H9 (cell line): Measurements from ENCODE around the gene KCNH4. TPM values are rescaled to one million over a fixed set of nuclear protein-coding genes. Genes with fewer than 3 reads are reported as not detected.

Experiments used
- DNase-seq: peaks from one replicate; pipeline ENCODE4 v3.0.0-alpha.2; 2017
- H2AFZ ChIP-seq: one replicate; pipeline ENCODE4 v1.6.1; 2013; ENCODE audit warnings: mild to moderate bottlenecking, low read length, control low read depth, moderate library complexity
- H2AK5ac ChIP-seq: 2 replicates; pipeline ENCODE4 v1.6.1; 2013; ENCODE audit warnings: low read length, control low read depth, mixed read lengths; ENCODE audit not compliant: insufficient read length
- H2BK120ac ChIP-seq: one replicate; pipeline ENCODE4 v1.6.1; 2013; ENCODE audit warnings: low read depth, mild to moderate bottlenecking, low read length, control low read depth, inconsistent platforms; ENCODE audit not compliant: poor library complexity, severe bottlenecking
- H2BK12ac ChIP-seq: 2 replicates; pipeline ENCODE4 v1.6.1; 2013; ENCODE audit warnings: low read length, control low read depth, mixed read lengths, low read depth; ENCODE audit not compliant: insufficient read length
- H2BK15ac ChIP-seq: 2 replicates; pipeline ENCODE4 v1.6.1; 2013; ENCODE audit warnings: low read depth, low read length, control low read depth
- H2BK20ac ChIP-seq: one replicate; pipeline ENCODE4 v1.6.1; 2013; ENCODE audit warnings: low read depth, mild to moderate bottlenecking, low read length, control low read depth, inconsistent platforms; ENCODE audit not compliant: poor library complexity, severe bottlenecking
- H2BK5ac ChIP-seq: 2 replicates; pipeline ENCODE4 v1.6.1; 2013; ENCODE audit warnings: low read length, control low read depth, mixed read lengths; ENCODE audit not compliant: insufficient read length
- H3K14ac ChIP-seq: 2 replicates; pipeline ENCODE4 v1.6.1; 2013; ENCODE audit warnings: low read length, control low read depth; ENCODE audit not compliant: insufficient read depth
- H3K18ac ChIP-seq: 2 replicates; pipeline ENCODE4 v1.6.1; 2013; ENCODE audit warnings: low read depth, mild to moderate bottlenecking, mixed read lengths, low read length, control low read depth; ENCODE audit not compliant: insufficient read length
- H3K23ac ChIP-seq: 2 replicates; pipeline ENCODE4 v1.6.1; 2013; ENCODE audit warnings: low read length, control low read depth, mixed read lengths, low read depth; ENCODE audit not compliant: insufficient read length
- H3K23me2 ChIP-seq: 2 replicates; pipeline ENCODE4 v1.6.1; 2013; ENCODE audit warnings: low read depth, mild to moderate bottlenecking, mixed read lengths, low read length, control low read depth; ENCODE audit not compliant: insufficient read length, poor library complexity, severe bottlenecking
- H3K27ac ChIP-seq: 2 replicates; pipeline ENCODE4 v1.5.1; 2013; ENCODE audit warnings: low read length, control low read depth, mixed read lengths, low read depth; ENCODE audit not compliant: insufficient read length
- H3K27me3 ChIP-seq: 2 replicates; pipeline ENCODE4 v1.6.1; 2013; ENCODE audit warnings: low read length, control low read depth, inconsistent platforms; ENCODE audit not compliant: insufficient read depth
- H3K4ac ChIP-seq: 2 replicates; pipeline ENCODE4 v1.6.1; 2013; ENCODE audit warnings: low read depth, mild to moderate bottlenecking, control low read depth, inconsistent platforms, low read length, moderate library complexity
- H3K4me1 ChIP-seq: 2 replicates; pipeline ENCODE4 v1.6.1; 2013; ENCODE audit warnings: low read length, control low read depth, inconsistent platforms; ENCODE audit not compliant: insufficient read depth
- H3K4me2 ChIP-seq: 2 replicates; pipeline ENCODE4 v1.6.1; 2013; ENCODE audit warnings: low read length, control low read depth, mixed read lengths; ENCODE audit not compliant: insufficient read length, insufficient read depth
- H3K56ac ChIP-seq: 2 replicates; pipeline ENCODE4 v1.6.1; 2013; ENCODE audit warnings: low read depth, mild to moderate bottlenecking, mixed read lengths, low read length, control low read depth; ENCODE audit not compliant: insufficient read length
- H3K79me1 ChIP-seq: 2 replicates; pipeline ENCODE4 v1.6.1; 2013; ENCODE audit warnings: low read depth, mild to moderate bottlenecking, moderate library complexity, low read length, control low read depth, inconsistent platforms; ENCODE audit not compliant: insufficient read depth, poor library complexity, severe bottlenecking
- H3K79me2 ChIP-seq: 2 replicates; pipeline ENCODE4 v1.6.1; 2013; ENCODE audit warnings: low read length, control low read depth, inconsistent platforms; ENCODE audit not compliant: insufficient read depth
- H3K9ac ChIP-seq: 2 replicates; pipeline ENCODE4 v1.6.1; 2013; ENCODE audit warnings: low read length, control low read depth, mixed read lengths; ENCODE audit not compliant: insufficient read length; ENCODE audit errors: extremely low read depth
- H3K9me3 ChIP-seq: one replicate; pipeline ENCODE4 v1.6.1; 2013; ENCODE audit warnings: low read depth, low read length, inconsistent platforms; ENCODE audit not compliant: control insufficient read depth
- H3T11ph ChIP-seq: one replicate; pipeline ENCODE4 v1.6.1; 2013; ENCODE audit warnings: mild to moderate bottlenecking, low read length, control low read depth, inconsistent platforms
- H4K20me1 ChIP-seq: one replicate; pipeline ENCODE4 v1.6.1; 2013; ENCODE audit not compliant: control insufficient read depth, insufficient read length, insufficient read depth
- H4K5ac ChIP-seq: 2 replicates; pipeline ENCODE4 v1.6.1; 2013; ENCODE audit warnings: low read depth, mild to moderate bottlenecking, mixed read lengths, low read length, control low read depth; ENCODE audit not compliant: insufficient read length
- H4K8ac ChIP-seq: replicated peaks from 2 replicates; pipeline ENCODE4 v1.6.1; 2013; ENCODE audit warnings: low read length, control low read depth, mixed read lengths, low read depth; ENCODE audit not compliant: insufficient read length
- H4K91ac ChIP-seq: 2 replicates; pipeline ENCODE4 v1.6.1; 2013; ENCODE audit warnings: low read depth, mild to moderate bottlenecking, moderate library complexity, mixed read lengths, low read length, control low read depth; ENCODE audit not compliant: insufficient read length
- H3K27ac Mint-ChIP-seq, 3 experiments: 2 replicates in 2 of 3; 3 replicates in 1 of 3; pipeline ENCODE4 v1.8.0; 2020 to 2021; ENCODE audit warnings: mixed read lengths in 3 of 3, mild to moderate bottlenecking in 1 of 3, moderate library complexity in 1 of 3
- H3K27me3 Mint-ChIP-seq: 2 replicates; pipeline ENCODE4 v1.8.0; 2021; ENCODE audit warnings: low read depth, mild to moderate bottlenecking, moderate library complexity, mixed read lengths
- H3K36me3 Mint-ChIP-seq, 3 experiments: 2 replicates in 2 of 3; 3 replicates in 1 of 3; pipeline ENCODE4 v1.8.0; 2020 to 2021; ENCODE audit warnings: low read depth in 3 of 3, mixed read lengths in 3 of 3; ENCODE audit not compliant: insufficient read depth in 1 of 3
- H3K4me1 Mint-ChIP-seq, 2 experiments: 2 replicates each; pipeline ENCODE4 v1.8.0; 2020; ENCODE audit warnings: mixed read lengths in 2 of 2
- H3K4me3 Mint-ChIP-seq, 2 experiments: 2 replicates in 1 of 2; 3 replicates in 1 of 2; pipeline ENCODE4 v1.8.0; 2020 to 2021; ENCODE audit warnings: mild to moderate bottlenecking in 2 of 2, mixed read lengths in 2 of 2, moderate library complexity in 1 of 2
- H3K9me3 Mint-ChIP-seq, 2 experiments: 2 replicates in 1 of 2; 3 replicates in 1 of 2; pipeline ENCODE4 v1.8.0; 2020; ENCODE audit warnings: mild to moderate bottlenecking in 2 of 2, mixed read lengths in 2 of 2, moderate library complexity in 1 of 2
- WGBS: extraction: QIAGEN DNeasy Blood & Tissue Kit; methylation state at CpG from one replicate; pipeline ENCODE4 v1.1.7; 2013; ENCODE audit warnings: missing lambda C conversion rate, low lambda C conversion rate, mixed read lengths; ENCODE audit not compliant: insufficient read length; ENCODE audit errors: extremely low coverage; 5-methylcytosine and 5-hydroxymethylcytosine counted together
- total RNA-seq: library from RNA; stranded (reverse); gene quantifications from 2 replicates; pipeline ENCODE4 v1.2.1, GENCODE V29; 2021
- TF ChIP-seq, protein P1 (sequence below): fragments of 200-600 bp; sonication (generic); conservative IDR thresholded peaks from 3 replicates; pipeline ENCODE4 v1.8.0; 2021; ENCODE audit warnings: antibody characterized with exemption, mild to moderate bottlenecking

The KCNH4 gene
- total RNA-seq, 1 experiment from 2014 or later, result not detected

DNA sequence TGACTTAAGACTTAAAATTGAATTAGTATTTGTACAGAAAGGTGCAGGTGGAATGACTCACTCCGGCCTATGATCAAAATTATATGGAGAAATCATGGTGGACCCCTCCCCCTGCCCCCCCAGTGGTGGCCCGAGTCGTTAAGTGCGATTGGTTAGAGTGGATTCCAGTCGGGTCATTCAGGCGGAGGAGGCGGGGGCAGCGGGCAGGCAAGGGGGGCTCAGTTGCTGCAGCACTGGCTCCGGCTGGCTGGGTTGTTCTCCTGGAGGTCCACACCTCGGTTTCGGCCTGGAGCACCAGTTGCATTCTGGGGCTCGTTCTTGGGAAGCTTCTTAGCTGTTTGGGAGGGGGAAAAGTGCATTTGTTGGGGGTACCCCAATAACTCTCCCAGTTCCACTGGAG lies 55.4 kb downstream of the KCNH4 start:
- no peak overlapping the region for H4K8ac ChIP-seq
- no peak overlapping the region for H2BK12ac ChIP-seq
- H3K4me2 ChIP-seq, result no peak overlapping the region
- no peak overlapping the region for H2AK5ac ChIP-seq
- H3K4ac ChIP-seq, result no peak overlapping the region
- no peaks in the 10 kb centered on the region for H3K9me3 ChIP-seq
- H3K14ac ChIP-seq, result no peak overlapping the region
- Mint-ChIP-seq H3K36me3 (peaks cover 16 to 65% (median 52%) of the 10 kb centered on the region in 3 experiments; a peak in 6 of 7 replicates), H3K27me3 (no peaks in the 10 kb centered on the region), H3K27ac (no peak overlapping the region), H3K9me3 (no peaks in the 10 kb centered on the region), H3K4me3 (no peak overlapping the region), H3K4me1 (peaks cover 17 to 20% of the 10 kb centered on the region in 2 experiments)
- no peak overlapping the region for H3K18ac ChIP-seq
- no peak overlapping the region for H3K27ac ChIP-seq
- no peak overlapping the region for H2BK20ac ChIP-seq
- no peak overlapping the region for H2AFZ ChIP-seq
- H3K27me3 ChIP-seq, result peaks cover 2% of the 10 kb centered on the region; the same call in 1 of the 2 replicates
- no peak overlapping the region for H3K23ac ChIP-seq
- no peak overlapping the region for H2BK15ac ChIP-seq
- no peak overlapping the region for H4K91ac ChIP-seq
- no peak for DNase-seq
- no peak overlapping the region for H4K5ac ChIP-seq
- no peaks in the 10 kb centered on the region for H3K4me1 ChIP-seq
- no peak overlapping the region for H2BK5ac ChIP-seq
- H3K23me2 ChIP-seq, result no peaks in the 10 kb centered on the region
- TF ChIP-seq, protein P1, sequence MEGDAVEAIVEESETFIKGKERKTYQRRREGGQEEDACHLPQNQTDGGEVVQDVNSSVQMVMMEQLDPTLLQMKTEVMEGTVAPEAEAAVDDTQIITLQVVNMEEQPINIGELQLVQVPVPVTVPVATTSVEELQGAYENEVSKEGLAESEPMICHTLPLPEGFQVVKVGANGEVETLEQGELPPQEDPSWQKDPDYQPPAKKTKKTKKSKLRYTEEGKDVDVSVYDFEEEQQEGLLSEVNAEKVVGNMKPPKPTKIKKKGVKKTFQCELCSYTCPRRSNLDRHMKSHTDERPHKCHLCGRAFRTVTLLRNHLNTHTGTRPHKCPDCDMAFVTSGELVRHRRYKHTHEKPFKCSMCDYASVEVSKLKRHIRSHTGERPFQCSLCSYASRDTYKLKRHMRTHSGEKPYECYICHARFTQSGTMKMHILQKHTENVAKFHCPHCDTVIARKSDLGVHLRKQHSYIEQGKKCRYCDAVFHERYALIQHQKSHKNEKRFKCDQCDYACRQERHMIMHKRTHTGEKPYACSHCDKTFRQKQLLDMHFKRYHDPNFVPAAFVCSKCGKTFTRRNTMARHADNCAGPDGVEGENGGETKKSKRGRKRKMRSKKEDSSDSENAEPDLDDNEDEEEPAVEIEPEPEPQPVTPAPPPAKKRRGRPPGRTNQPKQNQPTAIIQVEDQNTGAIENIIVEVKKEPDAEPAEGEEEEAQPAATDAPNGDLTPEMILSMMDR, result no peak
- WGBS, result no CpG with 5 or more reads among the region's 12 CpGs
- H4K20me1 ChIP-seq, result no peaks in the 10 kb centered on the region
- no peaks in the 10 kb centered on the region for H3K79me1 ChIP-seq
- H3T11ph ChIP-seq, result no peak overlapping the region
- H3K79me2 ChIP-seq, result no peaks in the 10 kb centered on the region
- H2BK120ac ChIP-seq, result no peak overlapping the region
- H3K9ac ChIP-seq, result no peak overlapping the region
- H3K56ac ChIP-seq, result no peak overlapping the region
